ENCODE measurements around the gene PEAK1.

Gene PEAK1

GRCh38 chr15:77064063-77064462, 355.8 kb downstream of the PEAK1 start:
- DNase-seq (ENCODE audit: low spot score): no peak

GRCh38 chr15:77063249-77063648, 356.7 kb downstream of the PEAK1 start:
- DNase-seq (ENCODE audit: low spot score): no peak

GRCh38 chr15:77060546-77060945, 359.4 kb downstream of the PEAK1 start:
- no peak for DNase-seq (ENCODE audit: low spot score)

- DNase-seq (ENCODE audit: low spot score): no peak
These were observed 360.0 kb downstream of the PEAK1 start for GRCh38 chr15:77059786-77060361.

- no peak for DNase-seq (ENCODE audit: low spot score)
These were observed 361.4 kb downstream of the PEAK1 start for GRCh38 chr15:77058468-77058867.

GRCh38 chr15:77057685-77058084, 362.2 kb downstream of the PEAK1 start:
- no peak for DNase-seq (ENCODE audit: low spot score)

- no peak for DNase-seq (ENCODE audit: low spot score)
These were observed 362.8 kb downstream of the PEAK1 start for GRCh38 chr15:77057072-77057471.

- no peak for DNase-seq (ENCODE audit: low spot score)
These were observed 366.2 kb downstream of the PEAK1 start for GRCh38 chr15:77053709-77054108.

- DNase-seq (ENCODE audit: low spot score): no peak
These were observed 367.3 kb downstream of the PEAK1 start for GRCh38 chr15:77052556-77052955.
